SU-DHL-6 (cell line): Measurements from ENCODE around the gene WARS2.

Experiments
- H2AFZ ChIP-seq: fragments of 200-600 bp; sonication (generic); 2 replicates; pipeline ENCODE4 v1.6.1; 2014; ENCODE audit warnings: low read depth, mild to moderate bottlenecking, moderate library complexity, mixed read lengths, antibody characterized with exemption, low read length; ENCODE audit not compliant: severe bottlenecking
- H3F3A ChIP-seq: fragments of 200-600 bp; shearing (Covaris generic); 2 replicates; pipeline ENCODE4 v1.6.0; 2016; ENCODE audit warnings: antibody characterized with exemption, mild to moderate bottlenecking; ENCODE audit not compliant: insufficient read depth
- H3K27ac ChIP-seq: fragments of 200-600 bp; sonication (generic); 2 replicates; pipeline ENCODE4 v1.5.1; 2016; ENCODE audit warnings: low read depth, mild to moderate bottlenecking, low read length, moderate library complexity, mixed read lengths
- H3K27me3 ChIP-seq: fragments of 200-600 bp; sonication (generic), shearing (Covaris generic); 2 replicates; pipeline ENCODE4 v1.6.0; 2014; ENCODE audit warnings: mild to moderate bottlenecking, low read length
- H3K36me3 ChIP-seq: fragments of 200-600 bp; sonication (generic); 2 replicates; pipeline ENCODE4 v1.6.1; 2014; ENCODE audit warnings: mild to moderate bottlenecking, low read length, mixed read lengths
- H3K4me2 ChIP-seq: fragments of 300-600, 200-600 bp; shearing (Covaris generic), sonication (generic); 2 replicates; pipeline ENCODE4 v1.6.0; 2014; ENCODE audit warnings: low read length, low read depth, mild to moderate bottlenecking; ENCODE audit not compliant: poor library complexity, severe bottlenecking
- H3K4me3 ChIP-seq: fragments of 200-600 bp; sonication (generic); 2 replicates; pipeline ENCODE4 v1.5.1; 2014; ENCODE audit warnings: antibody characterized with exemption, low read length, mild to moderate bottlenecking, mixed read lengths; ENCODE audit not compliant: insufficient read depth, poor library complexity, severe bottlenecking
- H3K79me2 ChIP-seq: fragments of 200-600 bp; sonication (generic); 2 replicates; pipeline ENCODE4 v1.6.1; 2014; ENCODE audit warnings: mild to moderate bottlenecking, low read length, moderate library complexity; ENCODE audit not compliant: insufficient read depth
- H3K9ac ChIP-seq: fragments of 200-600 bp; sonication (generic); 2 replicates; pipeline ENCODE4 v1.7.0; 2014; ENCODE audit warnings: mild to moderate bottlenecking, low read length
- H3K9me2 ChIP-seq: fragments of 200-600 bp; sonication (generic); replicated peaks from 2 replicates; pipeline ENCODE4 v1.6.1; 2014; ENCODE audit warnings: low read length; ENCODE audit not compliant: insufficient read depth
- H3K9me3 ChIP-seq: fragments of 200-600 bp; sonication (generic); 2 replicates; pipeline ENCODE4 v1.6.1; 2014; ENCODE audit warnings: low read length, mixed read lengths; ENCODE audit not compliant: insufficient read depth
- H4K20me1 ChIP-seq: fragments of 200-600 bp; sonication (generic); 2 replicates; pipeline ENCODE4 v1.6.1; 2014; ENCODE audit warnings: low read depth, mild to moderate bottlenecking, antibody characterized with exemption, low read length, moderate library complexity, mixed read lengths
- CTCF ChIP-seq: fragments of 200-600 bp; sonication (generic); IDR thresholded peaks from one replicate; pipeline ENCODE4 v1.5.1; 2017; ENCODE audit warnings: antibody characterized with exemption, mild to moderate bottlenecking, low read length, moderate library complexity; ENCODE audit not compliant: insufficient read depth, poor library complexity, severe bottlenecking
- EZH2phosphoT487 ChIP-seq: fragments of 200-600 bp; sonication (generic), shearing (Covaris generic); conservative IDR thresholded peaks from 2 replicates; pipeline ENCODE4 v1.6.1; 2018; ENCODE audit warnings: mild to moderate bottlenecking, antibody characterized with exemption, low read length, moderate library complexity, mixed read lengths

The WARS2 gene

GRCh38 chr1:119032986-119033385 lies 107.5 kb downstream of the WARS2 start:
- TF ChIP-seq EZH2phosphoT487 (no peak), CTCF (no peak)
- Histone ChIP-seq H3K9me2 (no peaks in the 10 kb centered on the region), H3K4me3 (no peak overlapping the region), H3F3A (no peaks in the 10 kb centered on the region), H3K9ac (no peak overlapping the region), H3K36me3 (no peaks in the 10 kb centered on the region), H2AFZ (no peak overlapping the region), H3K27ac (no peak overlapping the region), H3K4me2 (no peak overlapping the region), H3K9me3 (no peaks in the 10 kb centered on the region), H3K27me3 (no peaks in the 10 kb centered on the region), H3K79me2 (no peaks in the 10 kb centered on the region), H4K20me1 (no peaks in the 10 kb centered on the region)

- H3F3A ChIP-seq = no peaks in the 10 kb centered on the region
- H3K9me2 ChIP-seq = no peaks in the 10 kb centered on the region
- no peaks in the 10 kb centered on the region for H3K79me2 ChIP-seq
- H2AFZ ChIP-seq = no peak overlapping the region
- no peak overlapping the region for H3K4me3 ChIP-seq
- TF ChIP-seq EZH2phosphoT487 = no peak
- no peak overlapping the region for H3K4me2 ChIP-seq
- no peaks in the 10 kb centered on the region for H3K27me3 ChIP-seq
- H3K36me3 ChIP-seq = no peaks in the 10 kb centered on the region
- H4K20me1 ChIP-seq = no peaks in the 10 kb centered on the region
- H3K9ac ChIP-seq = no peak overlapping the region
- no peak overlapping the region for H3K27ac ChIP-seq
- no peaks in the 10 kb centered on the region for H3K9me3 ChIP-seq
Measured at GRCh38 chr1:119027759-119028158, 112.7 kb downstream of the WARS2 start.

GRCh38 chr1:119026956-119027355 lies 113.5 kb downstream of the WARS2 start:
- H3K27ac ChIP-seq = no peak overlapping the region
- H3K9me2 ChIP-seq = no peaks in the 10 kb centered on the region
- no peaks in the 10 kb centered on the region for H3K9me3 ChIP-seq
- no peak overlapping the region for H3K9ac ChIP-seq
- TF ChIP-seq CTCF = no peak
- TF ChIP-seq EZH2phosphoT487 = no peak
- no peak overlapping the region for H2AFZ ChIP-seq
- no peaks in the 10 kb centered on the region for H3K27me3 ChIP-seq
- no peaks in the 10 kb centered on the region for H3K79me2 ChIP-seq
- no peak overlapping the region for H3K4me2 ChIP-seq
- H3K4me3 ChIP-seq = no peak overlapping the region
- H3K36me3 ChIP-seq = no peaks in the 10 kb centered on the region
- H3F3A ChIP-seq = no peaks in the 10 kb centered on the region
- H4K20me1 ChIP-seq = no peaks in the 10 kb centered on the region

GRCh38 chr1:119015547-119015946 lies 124.9 kb downstream of the WARS2 start:
- no peaks in the 10 kb centered on the region for H3F3A ChIP-seq
- H3K9ac ChIP-seq = no peak overlapping the region
- H3K9me2 ChIP-seq = no peaks in the 10 kb centered on the region
- no peaks in the 10 kb centered on the region for H4K20me1 ChIP-seq
- no peak overlapping the region for H3K4me2 ChIP-seq
- H3K27me3 ChIP-seq = no peaks in the 10 kb centered on the region
- no peak overlapping the region for H2AFZ ChIP-seq
- H3K36me3 ChIP-seq = no peaks in the 10 kb centered on the region
- H3K27ac ChIP-seq = no peak overlapping the region
- H3K9me3 ChIP-seq = no peaks in the 10 kb centered on the region
- H3K4me3 ChIP-seq = no peak overlapping the region
- H3K79me2 ChIP-seq = no peaks in the 10 kb centered on the region
- no peak for TF ChIP-seq EZH2phosphoT487
- no peak for TF ChIP-seq CTCF
